Measurements from ENCODE around the gene PRR22. TPM values are rescaled to one million over a fixed set of nuclear protein-coding genes. Genes with fewer than 3 reads are reported as not detected.
"Not testable (repeated sequence)": the region's sequence is repeated elsewhere in the genome, so short reads cannot be mapped to it uniquely, and the experiment has no call there.

PRR22 gene
- total RNA-seq, 2 donors from 2014 or later, result 1.4 to 5.7 TPM

GRCh38 chr19:5753743-5754142 is 30.8 kb downstream of the PRR22 start:
- no peak overlapping the region for H3K4me3 ChIP-seq
- H3K9ac ChIP-seq (ENCODE audit: low read depth in 2 of 2, low read length in 2 of 2), result no peak overlapping the region
- H3K4me1 ChIP-seq, result no peaks in the 10 kb centered on the region
- no peak overlapping the region for H3K27ac ChIP-seq
- H3K27me3 ChIP-seq, result no peaks in the 10 kb centered on the region
- DNase-seq, result no peak
- TF ChIP-seq CTCF (IDR thresholded peaks at IDR 0.05), result no peak
- H3K36me3 ChIP-seq, result no peaks in the 10 kb centered on the region
- no peaks in the 10 kb centered on the region for H3K9me3 ChIP-seq
- intact Hi-C loops (cut with DNase I), result no loop called here

- Histone ChIP-seq H3K9me3 (no peaks in the 10 kb centered on the region), H3K4me3 (no peak overlapping the region), H3K27ac (no peak overlapping the region), H3K27me3 (no peaks in the 10 kb centered on the region), H3K36me3 (no peaks in the 10 kb centered on the region), H3K9ac (ENCODE audit: low read depth in 2 of 2, low read length in 2 of 2) (no peak overlapping the region), H3K4me1 (no peaks in the 10 kb centered on the region)
- TF ChIP-seq CTCF (IDR thresholded peaks at IDR 0.05), result no peak
- DNase-seq, result no peak
- intact Hi-C loops (cut with DNase I), result no loop called here
These were observed 32.8 kb downstream of the PRR22 start for GRCh38 chr19:5751709-5752108.

- Histone ChIP-seq H3K27me3 (no peaks in the 10 kb centered on the region), H3K36me3 (no peaks in the 10 kb centered on the region), H3K4me1 (no peaks in the 10 kb centered on the region)
These were observed 35.0 kb downstream of the PRR22 start for GRCh38 chr19:5749505-5749904.

GRCh38 chr19:5748920-5749319 is 35.6 kb downstream of the PRR22 start:
- DNase-seq; H3K4me3 ChIP-seq; intact Hi-C loops (cut with DNase I); H3K4me1 ChIP-seq; H3K36me3 ChIP-seq; H3K27ac ChIP-seq; H3K9me3 ChIP-seq; H3K9ac ChIP-seq (ENCODE audit: low read depth in 2 of 2, low read length in 2 of 2); H3K27me3 ChIP-seq: not testable (repeated sequence)

More at GRCh38 chr19:5749505-5749904, 35.0 kb downstream of the PRR22 start:
- no peak for TF ChIP-seq CTCF (IDR thresholded peaks at IDR 0.05)
- H3K9ac ChIP-seq (ENCODE audit: low read depth in 2 of 2, low read length in 2 of 2), result no peak overlapping the region
- H3K4me3 ChIP-seq, result no peak overlapping the region
- H3K9me3 ChIP-seq, result no peaks in the 10 kb centered on the region
- intact Hi-C loops (cut with DNase I), result no loop called here
- no peak overlapping the region for H3K27ac ChIP-seq
- DNase-seq, result no peak

GRCh38 chr19:5744999-5745398 is 39.5 kb downstream of the PRR22 start:
- DNase-seq; H3K27me3 ChIP-seq; H3K4me3 ChIP-seq; H3K9me3 ChIP-seq; H3K4me1 ChIP-seq; H3K27ac ChIP-seq; intact Hi-C loops (cut with DNase I); H3K36me3 ChIP-seq; H3K9ac ChIP-seq (ENCODE audit: low read depth in 2 of 2, low read length in 2 of 2): not testable (repeated sequence)

GRCh38 chr19:5743630-5744029 is 40.9 kb downstream of the PRR22 start:
- H3K4me1 ChIP-seq, result no peaks in the 10 kb centered on the region
- no peaks in the 10 kb centered on the region for H3K36me3 ChIP-seq
- H3K27ac ChIP-seq, result no peak overlapping the region
- no peak for TF ChIP-seq CTCF (IDR thresholded peaks at IDR 0.05)
- H3K9ac ChIP-seq (ENCODE audit: low read depth in 2 of 2, low read length in 2 of 2), result no peak overlapping the region
- intact Hi-C loops (cut with DNase I), result no loop called here
- no peak for DNase-seq
- H3K4me3 ChIP-seq, result no peak overlapping the region
- H3K27me3 ChIP-seq, result no peaks in the 10 kb centered on the region
- H3K9me3 ChIP-seq, result no peaks in the 10 kb centered on the region

GRCh38 chr19:5742051-5742450 is 42.5 kb downstream of the PRR22 start:
- H3K9me3 ChIP-seq, result no peaks in the 10 kb centered on the region
- H3K27ac ChIP-seq, result no peak overlapping the region
- TF ChIP-seq CTCF (IDR thresholded peaks at IDR 0.05), result no peak
- intact Hi-C loops (cut with DNase I), result no loop called here
- H3K27me3 ChIP-seq, result no peaks in the 10 kb centered on the region
- DNase-seq, result no peak
- no peaks in the 10 kb centered on the region for H3K4me1 ChIP-seq
- H3K36me3 ChIP-seq, result no peaks in the 10 kb centered on the region
- no peak overlapping the region for H3K9ac ChIP-seq (ENCODE audit: low read depth in 2 of 2, low read length in 2 of 2)
- no peak overlapping the region for H3K4me3 ChIP-seq
